ENCODE data around the gene JDP2. TPM values are rescaled to one million over a fixed set of nuclear protein-coding genes. Genes with fewer than 3 reads are reported as not detected.

The JDP2 gene, protein sequence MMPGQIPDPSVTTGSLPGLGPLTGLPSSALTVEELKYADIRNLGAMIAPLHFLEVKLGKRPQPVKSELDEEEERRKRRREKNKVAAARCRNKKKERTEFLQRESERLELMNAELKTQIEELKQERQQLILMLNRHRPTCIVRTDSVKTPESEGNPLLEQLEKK
- total RNA-seq (2014; rRNA removed; shearing (Covaris generic)): 35.8 and 38.6 TPM in 2 replicates

DNA sequence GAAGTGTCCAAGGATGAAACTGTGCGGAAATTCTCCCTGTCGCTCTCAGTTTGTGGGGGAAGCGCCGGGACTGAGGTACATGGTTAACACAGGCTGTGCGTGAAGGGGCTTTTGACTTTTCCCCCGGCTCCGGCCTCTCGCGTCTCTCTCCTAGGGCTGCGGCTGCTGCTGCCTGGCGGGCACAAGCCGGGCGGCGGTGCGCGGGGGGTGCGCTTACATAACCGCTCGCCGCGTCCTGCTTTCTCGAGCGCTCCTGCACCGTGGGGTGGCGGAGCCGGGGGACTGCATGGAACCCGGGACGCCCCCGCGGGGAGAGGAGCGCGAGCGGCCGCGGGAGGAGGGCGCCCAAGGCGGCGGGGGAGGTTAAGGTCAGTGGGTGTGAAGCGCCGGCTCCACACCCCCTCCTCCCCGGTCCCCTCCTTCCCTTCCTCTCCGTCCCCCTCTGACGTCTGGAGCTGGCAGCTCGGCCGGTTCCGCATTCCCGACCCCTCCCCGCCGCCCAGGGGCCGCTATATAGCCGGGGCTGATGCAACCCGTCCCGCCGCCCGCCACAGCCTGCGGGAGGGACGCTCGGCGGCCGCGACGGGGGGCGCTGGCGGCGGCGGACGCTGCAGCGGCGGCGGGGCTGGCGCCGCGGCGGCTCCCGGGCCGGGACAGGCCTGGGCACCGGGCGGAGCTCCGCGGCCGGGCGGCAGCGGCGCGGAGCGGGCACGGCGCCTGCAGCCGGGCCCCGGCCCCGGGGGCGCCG, at the start of gene JDP2:
TSS of gene JDP2 (plus strand) at position 541 of the 748 bp plus-strand sequence. CDS start 9,899 bp downstream, outside the sequence.

DNA sequence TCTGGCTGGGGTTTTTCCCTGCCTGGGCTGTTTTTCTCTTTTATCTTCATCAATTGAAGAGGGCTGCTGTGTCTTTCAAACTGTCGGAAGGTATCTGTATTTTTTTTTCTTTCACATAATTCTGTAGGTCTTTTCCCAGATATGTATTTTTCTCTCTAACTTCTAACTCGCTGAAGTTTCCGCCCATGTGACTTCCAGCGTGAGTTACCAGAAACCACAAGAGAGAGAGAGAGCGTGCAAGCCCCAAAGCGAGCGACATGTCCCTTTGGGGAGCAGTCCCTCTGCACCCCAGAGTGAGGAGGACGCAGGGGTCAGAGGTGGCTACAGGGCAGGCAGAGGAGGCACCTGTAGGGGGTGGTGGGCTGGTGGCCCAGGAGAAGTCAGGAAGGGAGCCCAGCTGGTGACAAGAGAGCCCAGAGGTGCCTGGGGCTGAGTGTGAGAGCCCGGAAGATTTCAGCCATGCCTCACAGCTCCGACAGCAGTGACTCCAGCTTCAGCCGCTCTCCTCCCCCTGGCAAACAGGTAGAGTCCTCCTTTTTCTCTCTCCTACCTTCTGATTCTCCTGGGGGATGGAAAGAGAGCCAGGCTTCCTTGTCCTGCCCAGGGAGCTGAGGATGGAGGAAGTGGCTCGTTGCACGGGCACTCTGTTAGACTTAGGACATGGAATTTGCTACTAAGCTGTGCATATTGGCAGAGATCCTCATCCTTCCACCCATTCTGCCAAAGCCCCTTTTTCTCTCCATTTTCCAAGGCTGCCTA, 94.6 kb downstream of the JDP2 start, which contains the start of gene BATF:
TSS of gene BATF (plus strand) at position 246 of the 759 bp plus-strand sequence. CDS start at position 460, 214 bp downstream.

Other genes starting within 250 kb of the JDP2 start
- gene FOS, start 149.2 kb upstream of the JDP2 start, total RNA-seq (2014; rRNA removed; shearing (Covaris generic)): 44.1 and 52.5 TPM in 2 replicates
- not detected in 2 replicates for gene BATF, start 94.4 kb downstream of the JDP2 start, total RNA-seq (2014; rRNA removed; shearing (Covaris generic))
- 0.19 and 0.30 TPM in 2 replicates for gene FLVCR2, start 150.6 kb downstream of the JDP2 start, total RNA-seq (2014; rRNA removed; shearing (Covaris generic))
- 2.4 and 3.6 TPM in 2 replicates for gene ERG28, start 232.9 kb downstream of the JDP2 start, total RNA-seq (2014; rRNA removed; shearing (Covaris generic))
- gene TTLL5, start 233.2 kb downstream of the JDP2 start, total RNA-seq (2014; rRNA removed; shearing (Covaris generic)): 15.6 and 25.3 TPM in 2 replicates